Prostate gland (tissue), 2 donors: ENCODE results near the gene CHCHD3. TPM values are rescaled to one million over a fixed set of nuclear protein-coding genes. Genes with fewer than 3 reads are reported as not detected.

Experiments used
- DNase-seq: peaks from one replicate; pipeline ENCODE4 v3.0.0-alpha.2; 2019; ENCODE audit warnings: low spot score
- H3K27ac ChIP-seq, 2 donors: fragments of 200-600 bp; sonication (generic); 2 replicates each; pipeline ENCODE4 v1.5.1; 2017 to 2019
- H3K27me3 ChIP-seq: fragments of 200-600 bp; sonication (generic); replicated peaks from 2 replicates; pipeline ENCODE4 v1.5.1; 2019; ENCODE audit not compliant: insufficient read depth
- H3K36me3 ChIP-seq, 2 donors: fragments of 200-600 bp; sonication (generic); 1 replicate in 1 of 2; 2 replicates in 1 of 2; pipeline versions ENCODE4 v1.5.1 to v1.8.1; 2017 to 2019
- H3K4me1 ChIP-seq: fragments of 200-600 bp; sonication (generic); replicated peaks from 2 replicates; pipeline ENCODE4 v1.5.1; 2019
- H3K4me3 ChIP-seq, 2 donors: fragments of 200-600 bp; sonication (generic); 2 replicates each; pipeline ENCODE4 v1.5.1; 2017 to 2019
- H3K9me3 ChIP-seq: fragments of 200-600 bp; sonication (generic); 2 replicates; pipeline ENCODE4 v1.5.1; 2017
- POLR2A ChIP-seq: fragments of 450-650 bp; IDR thresholded peaks from one replicate; pipeline ENCODE4 v1.6.1; 2016; ENCODE audit warnings: antibody characterized with exemption, mild to moderate bottlenecking
- POLR2AphosphoS5 ChIP-seq: sonication (generic); formaldehyde crosslinking; IDR thresholded peaks from one replicate; pipeline ENCODE4 v1.6.1; 2017; ENCODE audit warnings: antibody characterized with exemption
- WGBS: methylation state at CpG from one replicate; pipeline ENCODE4 v1.1.5; 2018; 5-methylcytosine and 5-hydroxymethylcytosine counted together
- intact Hi-C: fragments of 100-400 bp; cut with DNase I; formaldehyde crosslinking; loops from one replicate; pipeline ENCODE4 v1.14.2; 2022
- total RNA-seq, 2 donors: library from RNA; depleted of rRNA; stranded (reverse); fragments of >200 nt; gene quantifications; one replicate each; pipeline ENCODE4 v1.1.0, GENCODE V29; 2016
- TF ChIP-seq, protein P1 (sequence below), 4 experiments: fragments of 200-600 bp in 2 of 4; fragments of 450-650 bp in 2 of 4; sonication (generic) in 2 of 4; IDR thresholded peaks; 1 replicate in 3 of 4; 2 replicates in 1 of 4; pipeline ENCODE4 v1.5.1; 2016 to 2019; ENCODE audit warnings: antibody characterized with exemption in 4 of 4, mild to moderate bottlenecking in 2 of 4, moderate library complexity in 2 of 4

The CHCHD3 gene
- total RNA-seq, 2 donors from 2014 or later, result 33.2 to 40.9 TPM

DNA sequence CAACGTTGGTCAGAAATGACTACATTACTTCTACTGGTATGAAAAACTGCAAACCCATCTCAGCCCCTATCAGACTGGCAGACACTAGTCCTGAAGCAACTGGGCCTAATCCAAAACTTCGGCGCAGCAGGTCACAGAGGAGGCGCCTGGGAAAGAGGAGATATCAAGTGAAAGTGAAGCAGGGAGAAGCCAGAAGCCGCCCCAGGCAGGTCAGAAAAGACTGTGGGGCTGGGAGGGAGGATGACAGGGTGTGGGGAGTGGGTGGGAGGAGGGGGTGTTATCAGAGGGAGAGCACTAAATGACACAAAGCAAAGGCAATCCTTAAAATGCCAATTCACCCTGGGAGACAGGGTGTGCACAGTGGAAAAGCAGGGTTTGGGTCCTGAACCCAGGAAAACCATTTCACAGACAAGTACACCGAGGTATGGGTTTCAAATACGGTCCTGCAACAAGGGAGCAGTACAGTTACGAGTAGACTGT is 731 bp downstream of the CHCHD3 start:
- TF ChIP-seq POLR2AphosphoS5 (no peak), POLR2A (no peak)
- TF ChIP-seq, protein P1, sequence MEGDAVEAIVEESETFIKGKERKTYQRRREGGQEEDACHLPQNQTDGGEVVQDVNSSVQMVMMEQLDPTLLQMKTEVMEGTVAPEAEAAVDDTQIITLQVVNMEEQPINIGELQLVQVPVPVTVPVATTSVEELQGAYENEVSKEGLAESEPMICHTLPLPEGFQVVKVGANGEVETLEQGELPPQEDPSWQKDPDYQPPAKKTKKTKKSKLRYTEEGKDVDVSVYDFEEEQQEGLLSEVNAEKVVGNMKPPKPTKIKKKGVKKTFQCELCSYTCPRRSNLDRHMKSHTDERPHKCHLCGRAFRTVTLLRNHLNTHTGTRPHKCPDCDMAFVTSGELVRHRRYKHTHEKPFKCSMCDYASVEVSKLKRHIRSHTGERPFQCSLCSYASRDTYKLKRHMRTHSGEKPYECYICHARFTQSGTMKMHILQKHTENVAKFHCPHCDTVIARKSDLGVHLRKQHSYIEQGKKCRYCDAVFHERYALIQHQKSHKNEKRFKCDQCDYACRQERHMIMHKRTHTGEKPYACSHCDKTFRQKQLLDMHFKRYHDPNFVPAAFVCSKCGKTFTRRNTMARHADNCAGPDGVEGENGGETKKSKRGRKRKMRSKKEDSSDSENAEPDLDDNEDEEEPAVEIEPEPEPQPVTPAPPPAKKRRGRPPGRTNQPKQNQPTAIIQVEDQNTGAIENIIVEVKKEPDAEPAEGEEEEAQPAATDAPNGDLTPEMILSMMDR (IDR thresholded peaks at IDR 0.05), result no peak
- H3K27ac ChIP-seq, result peak overlapping the region; percentile 65 to 79
- no peaks in the 10 kb centered on the region for H3K27me3 ChIP-seq
- no peak for DNase-seq
- no peaks in the 10 kb centered on the region for H3K4me1 ChIP-seq
- no peaks in the 10 kb centered on the region for H3K36me3 ChIP-seq
- intact Hi-C loops, result loop anchor here (5.0 kb wide), 1 partner anchor 171 kb away; the partner anchor contains the start of gene EXOC4
- no peaks in the 10 kb centered on the region for H3K9me3 ChIP-seq
- WGBS, result 7% methylated on average over 8 of the region's 8 CpGs
- H3K4me3 ChIP-seq, result peak overlapping the region; percentile 83 to 87

DNA sequence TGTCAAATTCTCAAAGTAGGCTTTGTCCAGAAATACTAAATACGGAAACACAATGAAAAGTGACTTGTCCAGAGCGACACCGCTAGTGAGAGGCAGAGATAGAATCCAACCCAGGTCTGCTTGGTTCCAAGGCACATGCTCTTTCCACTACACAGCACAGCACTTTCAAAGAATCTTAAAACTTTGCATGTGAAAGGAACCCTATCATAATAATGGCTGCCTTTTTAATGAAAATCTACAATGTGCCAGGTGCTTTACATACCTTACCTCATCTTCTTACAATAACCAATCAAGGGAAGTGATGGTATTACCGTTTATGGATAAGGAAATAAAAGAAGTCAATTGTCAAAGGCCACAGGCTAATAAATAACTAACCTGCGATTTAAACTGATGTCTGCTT is 2.6 kb downstream of the CHCHD3 start:
- Histone ChIP-seq H3K4me1 (no peaks in the 10 kb centered on the region), H3K27ac (no peak overlapping the region), H3K27me3 (no peaks in the 10 kb centered on the region), H3K36me3 (no peaks in the 10 kb centered on the region), H3K4me3 (no peak overlapping the region), H3K9me3 (no peaks in the 10 kb centered on the region)
- no peak for TF ChIP-seq POLR2AphosphoS5
- TF ChIP-seq, protein P1 (IDR thresholded peaks at IDR 0.05), result no peak
- no peak for TF ChIP-seq POLR2A
- intact Hi-C loops, result no loop called here
- no peak for DNase-seq
- 78% methylated on average over 5 of the region's 5 CpGs for WGBS

DNA sequence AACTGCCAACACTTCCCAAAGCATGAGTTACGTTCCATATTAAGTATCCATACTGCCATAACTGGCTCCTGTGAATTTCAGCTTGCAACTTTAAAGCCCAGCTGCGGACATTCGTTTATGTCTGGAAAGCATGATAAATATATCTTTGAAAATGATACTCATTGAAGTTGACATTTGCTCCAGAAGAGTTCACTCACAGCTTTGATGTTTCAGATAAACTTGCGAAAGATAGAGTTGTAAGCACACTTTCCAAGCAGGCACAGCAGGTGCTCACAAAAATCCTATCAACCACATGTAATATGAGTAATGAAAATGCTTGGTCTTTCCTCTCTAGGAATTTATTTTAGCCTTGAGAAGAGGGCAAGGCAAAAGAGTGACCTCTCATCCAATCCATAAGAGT is 4.5 kb downstream of the CHCHD3 start:
- Histone ChIP-seq H3K27me3 (no peaks in the 10 kb centered on the region), H3K36me3 (no peaks in the 10 kb centered on the region), H3K4me3 (no peak overlapping the region), H3K4me1 (no peaks in the 10 kb centered on the region), H3K27ac (no peak overlapping the region), H3K9me3 (no peaks in the 10 kb centered on the region)
- intact Hi-C loops, result no loop called here
- DNase-seq, result no peak
- TF ChIP-seq POLR2AphosphoS5 (no peak), POLR2A (no peak)
- TF ChIP-seq, protein P1 (IDR thresholded peaks at IDR 0.05), result no peak
- 89% methylated on average over 4 of the region's 4 CpGs for WGBS

DNA sequence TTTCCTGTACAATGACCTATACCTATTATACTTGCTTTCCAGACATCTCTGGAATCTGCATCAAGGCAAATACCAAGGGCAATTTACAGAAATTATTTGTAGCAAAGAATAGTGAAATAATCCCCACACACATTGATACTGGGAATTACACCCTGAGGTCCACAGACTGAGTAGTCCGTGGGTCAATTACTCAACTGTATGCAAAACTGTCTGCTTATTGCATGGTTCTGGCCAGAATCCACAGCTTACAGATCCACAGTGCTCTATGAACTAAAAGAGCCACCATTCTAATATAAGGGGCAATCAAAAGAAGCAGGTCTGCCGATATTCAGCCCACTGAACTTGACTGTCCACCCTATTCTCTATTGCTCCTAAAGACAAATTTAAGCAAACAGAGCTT is 5.7 kb downstream of the CHCHD3 start:
- 84% methylated on average over 2 of the region's 2 CpGs for WGBS
- no peaks in the 10 kb centered on the region for H3K27me3 ChIP-seq
- intact Hi-C loops, result no loop called here

DNA sequence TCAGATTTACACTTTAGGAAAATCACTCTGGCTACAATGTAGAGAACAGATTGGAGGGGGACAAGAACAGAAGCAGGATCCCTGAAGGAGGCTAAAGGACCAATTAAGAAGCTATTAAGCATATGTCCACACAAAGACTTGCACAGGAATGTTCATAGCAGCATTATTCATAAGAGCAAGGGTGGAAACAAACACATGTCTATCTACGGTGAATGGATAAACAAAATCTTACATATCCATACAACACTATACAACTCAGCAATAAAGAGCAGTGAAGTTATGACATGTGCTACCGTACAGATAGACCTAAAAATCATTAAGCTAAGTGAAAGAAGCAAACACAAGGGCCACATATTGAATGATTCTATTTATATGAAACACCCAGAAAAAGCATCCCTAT is 10.4 kb downstream of the CHCHD3 start:
- no peak overlapping the region for H3K27ac ChIP-seq
- H3K4me3 ChIP-seq, result no peak overlapping the region
- H3K9me3 ChIP-seq, result no peaks in the 10 kb centered on the region
- H3K36me3 ChIP-seq, result no peaks in the 10 kb centered on the region
- H3K4me1 ChIP-seq, result no peaks in the 10 kb centered on the region
- no peak for DNase-seq
- 97% methylated on average over 2 of the region's 2 CpGs for WGBS
- H3K27me3 ChIP-seq, result no peaks in the 10 kb centered on the region
- intact Hi-C loops, result no loop called here
- TF ChIP-seq, protein P1 (IDR thresholded peaks at IDR 0.05), result no peak
- TF ChIP-seq POLR2AphosphoS5 (no peak), POLR2A (no peak)

More for the DNA sequence above, 5.7 kb downstream of the CHCHD3 start:
- no peak overlapping the region for H3K4me3 ChIP-seq
- no peaks in the 10 kb centered on the region for H3K36me3 ChIP-seq
- no peaks in the 10 kb centered on the region for H3K4me1 ChIP-seq
- no peak for DNase-seq
- TF ChIP-seq, protein P1 (IDR thresholded peaks at IDR 0.05), result no peak
- no peak for TF ChIP-seq POLR2AphosphoS5
- no peak for TF ChIP-seq POLR2A
- no peaks in the 10 kb centered on the region for H3K9me3 ChIP-seq
- H3K27ac ChIP-seq, result no peak overlapping the region
